ENCODE measurements around the gene PADI4. TPM values are rescaled to one million over a fixed set of nuclear protein-coding genes. Genes with fewer than 3 reads are reported as not detected.

Gene PADI4
- total RNA-seq, 1 experiment from 2014 or later: 7.7 TPM

GRCh38 chr1:17301767-17302166 lies 6.2 kb upstream of the PADI4 start:
- no TSS peak for BruUV-seq (replicated peaks)
- Histone ChIP-seq H4K20me1 (ENCODE audit: insufficient read depth) (no peaks in the 10 kb centered on the region), H3F3A (ENCODE audit: insufficient read depth, low read depth) (peaks cover 53% of the 10 kb centered on the region), H3K4me2 (no peak overlapping the region), H3K36me3 (ENCODE audit: low read depth) (no peaks in the 10 kb centered on the region), H3K4me3 (no peak overlapping the region), H3K27ac (no peak overlapping the region), H3K27me3 (ENCODE audit: insufficient read depth, low read depth) (no peaks in the 10 kb centered on the region), H2AFZ (no peak overlapping the region), H3K9me3 (ENCODE audit: insufficient read depth, low read depth) (peaks cover 3% of the 10 kb centered on the region; the same call in 1 of the 2 replicates), H3K79me2 (ENCODE audit: low read depth) (no peaks in the 10 kb centered on the region), H3K4me1 (replicated peaks; ENCODE audit: insufficient read depth) (peaks cover 61% of the 10 kb centered on the region), H3K9me2 (ENCODE audit: insufficient read depth) (no peaks in the 10 kb centered on the region)
- DNase-seq: no peak
- intact Hi-C loops (cut with micrococcal nuclease; ENCODE audit: unreplicated experiment): no loop called here
- ChIA-PET POLR2A (ENCODE audit: unreplicated experiment) (no interaction called here), CTCF (no interaction called here)
- TF ChIP-seq CTCF (conservative IDR thresholded peaks at IDR 0.05): no peak
- no peak for TF ChIP-seq EZH2 (IDR thresholded peaks at IDR 0.05; ENCODE audit: low read depth)

GRCh38 chr1:17304151-17304825 lies 3.7 kb upstream of the PADI4 start:
- Histone ChIP-seq H3K9me3 (ENCODE audit: insufficient read depth, low read depth) (peaks cover 3% of the 10 kb centered on the region; the same call in 1 of the 2 replicates), H3K36me3 (ENCODE audit: low read depth) (no peaks in the 10 kb centered on the region), H3K9me2 (ENCODE audit: insufficient read depth) (no peaks in the 10 kb centered on the region), H3K4me1 (replicated peaks; ENCODE audit: insufficient read depth) (peaks cover 61% of the 10 kb centered on the region), H3F3A (ENCODE audit: insufficient read depth, low read depth) (peaks cover 42% of the 10 kb centered on the region), H3K4me3 (no peak overlapping the region; the same call in 1 of the 2 replicates), H2AFZ (no peak overlapping the region; the same call in 1 of the 2 replicates), H3K4me2 (peak overlapping the region; percentile 67), H3K27me3 (ENCODE audit: insufficient read depth, low read depth) (no peaks in the 10 kb centered on the region), H4K20me1 (ENCODE audit: insufficient read depth) (no peaks in the 10 kb centered on the region), H3K27ac (peak overlapping the region; percentile 91), H3K79me2 (ENCODE audit: low read depth) (no peaks in the 10 kb centered on the region)
- no peak for TF ChIP-seq EZH2 (IDR thresholded peaks at IDR 0.05; ENCODE audit: low read depth)
- TF ChIP-seq CTCF (conservative IDR thresholded peaks at IDR 0.05): no peak
- intact Hi-C loops (cut with micrococcal nuclease; ENCODE audit: unreplicated experiment): no loop called here
- ChIA-PET POLR2A (ENCODE audit: unreplicated experiment) (interaction anchor here (0.5 to 1.4 kb wide), 5 partner anchors 11 to 375 kb away, joined by 3 to 10 read pairs (median 3); no protein-coding TSS in a partner anchor), CTCF (interaction anchor here (1.7 kb wide), 1 partner anchor 28 kb away, joined by 7 read pairs; no protein-coding TSS in a partner anchor)
- BruUV-seq (replicated peaks): no TSS peak
- DNase-seq: peak; percentile 69 to 97

GRCh38 chr1:17304826-17305175 lies 3.2 kb upstream of the PADI4 start:
- Histone ChIP-seq H3K4me2 (peak overlapping the region; percentile 67), H3K27ac (peak overlapping the region; percentile 91)

More at GRCh38 chr1:17304826-17305175, 3.2 kb upstream of the PADI4 start:
- ChIA-PET CTCF (interaction anchor here (1.7 kb wide), 1 partner anchor 28 kb away, joined by 7 read pairs; no protein-coding TSS in a partner anchor), POLR2A (ENCODE audit: unreplicated experiment) (interaction anchor here (0.6 to 1.4 kb wide), 2 partner anchors 28 to 343 kb away, joined by 3 to 4 read pairs; no protein-coding TSS in a partner anchor)
- Histone ChIP-seq H2AFZ (no peak overlapping the region), H3K4me1 (replicated peaks; ENCODE audit: insufficient read depth) (peaks cover 66% of the 10 kb centered on the region), H3K9me2 (ENCODE audit: insufficient read depth) (no peaks in the 10 kb centered on the region), H3K9me3 (ENCODE audit: insufficient read depth, low read depth) (peaks cover 3% of the 10 kb centered on the region; the same call in 1 of the 2 replicates), H3F3A (ENCODE audit: insufficient read depth, low read depth) (peaks cover 42% of the 10 kb centered on the region), H4K20me1 (ENCODE audit: insufficient read depth) (no peaks in the 10 kb centered on the region), H3K27me3 (ENCODE audit: insufficient read depth, low read depth) (no peaks in the 10 kb centered on the region), H3K36me3 (ENCODE audit: low read depth) (no peaks in the 10 kb centered on the region), H3K4me3 (no peak overlapping the region; the same call in 1 of the 2 replicates), H3K79me2 (ENCODE audit: low read depth) (no peaks in the 10 kb centered on the region)
- TF ChIP-seq CTCF (conservative IDR thresholded peaks at IDR 0.05): no peak
- no peak for TF ChIP-seq EZH2 (IDR thresholded peaks at IDR 0.05; ENCODE audit: low read depth)
- intact Hi-C loops (cut with micrococcal nuclease; ENCODE audit: unreplicated experiment): no loop called here
- peak in 1 of 2 experiments; percentile 52 for DNase-seq
- BruUV-seq (replicated peaks): no TSS peak
